A204.1 (cell line): Measurements from ENCODE around the gene BCHE.

Experiments
- FAIRE-seq: peaks from 2 replicates; lab custom pipeline; 2012; peaks lifted over from hg19 to GRCh38; lab: Jason Lieb, UNC

Gene BCHE

DNA sequence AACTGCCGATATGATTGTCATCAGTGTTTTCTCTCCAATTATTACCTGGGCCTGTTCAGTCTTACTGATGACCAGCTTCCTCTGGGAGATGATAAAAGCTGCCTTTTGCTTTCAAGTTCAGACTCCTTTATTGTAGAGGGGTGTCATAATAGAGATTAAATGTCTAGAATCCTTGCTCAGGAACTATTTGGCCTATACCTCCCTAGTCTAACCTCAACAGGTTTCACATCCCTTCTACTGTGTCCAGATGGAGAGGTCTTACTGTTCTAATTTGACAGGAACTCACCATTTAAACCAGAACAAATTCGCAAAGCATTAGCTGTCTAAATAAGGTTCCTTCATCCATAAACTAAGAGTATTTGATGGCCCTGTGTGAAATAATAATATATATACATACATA, 88.0 kb downstream of the BCHE start:
- FAIRE-seq = no peak

DNA sequence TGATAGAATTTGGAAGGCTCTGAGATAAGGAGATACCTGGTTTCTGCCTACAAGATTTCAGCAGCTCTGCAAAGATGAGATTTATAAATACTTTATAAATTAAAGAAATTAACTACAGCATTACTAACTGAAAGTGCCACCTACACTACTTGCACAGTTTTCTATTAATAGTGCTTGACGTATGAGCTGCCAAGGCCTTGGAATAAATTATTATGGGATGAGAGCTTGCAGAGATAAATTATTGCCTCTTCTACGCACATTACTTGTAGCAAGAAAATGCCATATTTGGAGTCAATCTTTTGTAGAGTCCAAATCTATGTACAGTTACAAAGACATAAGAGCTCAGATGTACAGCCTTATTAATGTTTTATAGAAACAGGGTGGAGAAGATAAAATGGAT, 89.1 kb downstream of the BCHE start:
- FAIRE-seq = no peak

DNA sequence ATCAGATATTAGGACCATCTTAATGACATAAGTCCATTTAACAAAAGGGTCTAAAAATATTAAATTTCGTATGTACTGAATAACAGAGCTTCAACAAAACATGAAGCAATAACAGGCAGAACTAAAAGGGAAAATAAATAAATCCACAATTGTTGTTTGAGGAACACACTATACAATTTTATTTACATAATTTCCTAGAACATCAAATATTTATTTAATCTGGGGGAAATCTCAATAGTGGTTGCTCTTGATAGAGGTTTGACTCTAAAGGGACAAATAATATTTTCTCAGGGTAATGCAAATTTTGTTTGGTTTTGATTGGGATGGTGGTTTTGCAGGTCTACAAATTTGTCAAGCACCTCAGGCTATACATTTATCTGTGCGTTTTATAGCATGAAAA, 90.3 kb downstream of the BCHE start:
- FAIRE-seq = no peak

DNA sequence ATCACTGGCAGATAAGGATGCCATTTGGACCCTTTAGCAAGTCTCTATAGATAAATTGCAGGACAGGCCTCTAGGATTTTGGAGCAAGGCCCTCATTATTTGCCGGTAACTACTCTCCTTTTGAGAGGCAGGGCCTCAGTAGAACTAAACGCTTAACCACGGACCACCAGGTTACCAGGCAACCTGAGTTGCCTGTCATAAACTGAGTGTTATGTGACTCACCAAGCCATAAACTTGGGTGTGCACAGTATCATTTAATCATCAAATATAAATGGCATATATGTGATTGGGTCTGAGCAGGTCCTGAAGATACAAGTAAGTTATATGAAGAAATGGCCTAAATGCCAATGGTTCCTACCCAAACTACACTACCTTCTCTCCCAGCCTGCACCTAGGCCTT, 93.2 kb downstream of the BCHE start:
- FAIRE-seq = no peak

DNA sequence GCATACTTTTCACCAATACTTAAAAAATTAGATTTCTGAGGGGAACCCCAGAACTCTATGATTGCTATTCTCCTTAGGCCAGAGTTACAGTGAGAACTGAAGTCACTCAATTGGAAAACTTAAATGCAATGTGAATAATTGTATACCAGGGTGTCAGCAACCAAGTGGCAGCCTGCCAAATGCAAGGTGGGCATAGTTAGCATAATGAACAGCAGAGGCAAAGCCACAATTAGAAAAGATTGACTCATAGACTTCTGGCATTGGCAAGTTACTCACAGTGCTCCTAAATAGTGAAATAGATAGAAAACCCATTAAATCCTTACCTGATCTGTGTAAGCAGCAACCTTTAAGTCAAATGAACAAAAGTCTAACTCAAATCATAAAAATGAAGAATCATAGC, 94.9 kb downstream of the BCHE start:
- no peak for FAIRE-seq

DNA sequence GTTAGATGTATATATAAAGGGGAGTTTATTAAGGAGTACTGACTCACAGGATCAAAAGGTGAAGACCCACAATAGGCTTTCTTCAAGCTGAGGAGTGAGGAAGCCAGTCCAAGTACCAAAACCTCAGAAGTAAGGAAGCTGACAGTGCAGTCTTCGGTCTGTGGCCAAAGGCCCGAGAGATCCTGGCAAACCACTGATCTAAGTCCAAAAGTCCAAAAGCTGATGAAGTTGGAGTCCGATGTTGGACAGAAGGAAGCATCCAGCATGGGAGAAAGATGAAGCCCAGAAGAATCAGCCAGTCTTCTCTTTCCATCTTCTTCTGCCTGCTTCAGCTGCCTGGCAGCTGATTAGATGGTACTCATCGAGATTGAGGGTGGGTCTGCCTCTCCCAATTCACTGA, 107.5 kb downstream of the BCHE start:
- no peak for FAIRE-seq

DNA sequence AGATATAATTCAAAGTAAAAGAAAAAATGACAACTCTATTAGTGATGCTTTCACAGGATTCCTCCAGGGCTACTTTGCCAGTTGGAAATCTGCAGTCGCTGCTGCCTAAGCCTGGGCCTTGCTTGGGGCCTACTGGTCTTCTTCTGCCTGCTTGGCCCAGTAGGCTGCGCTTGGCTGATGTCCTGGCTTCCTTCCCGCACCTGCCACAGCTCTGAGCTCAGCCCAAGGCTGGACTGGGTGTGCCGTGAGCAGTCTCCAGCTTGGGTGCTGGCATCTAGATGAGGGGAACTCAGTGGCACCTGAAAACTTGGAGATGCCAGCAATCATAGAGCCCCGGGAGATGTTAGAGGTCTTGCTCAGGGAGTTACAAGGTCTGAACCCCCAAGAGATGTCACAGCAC, 108.3 kb downstream of the BCHE start:
- no peak for FAIRE-seq

DNA sequence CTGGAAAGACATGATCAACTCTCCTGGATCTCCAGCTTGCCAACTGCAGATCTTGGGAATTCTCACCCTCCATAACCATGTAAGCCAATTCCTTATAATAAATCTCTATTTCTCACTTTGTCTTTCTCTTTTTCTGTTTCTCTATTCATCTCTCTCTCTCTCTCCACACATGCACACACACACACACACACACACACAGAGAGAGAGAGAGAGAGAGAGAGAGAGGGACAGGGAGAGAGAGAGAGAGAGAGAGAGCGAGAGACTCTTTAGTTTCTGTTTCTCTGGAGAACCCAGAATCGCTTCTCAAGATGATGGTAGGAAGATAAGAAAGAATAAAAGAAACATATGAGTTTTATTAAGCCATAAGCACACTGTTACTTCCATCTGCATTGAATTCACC, 111.9 kb downstream of the BCHE start:
- FAIRE-seq = no peak
